ENCODE results near the gene PCDHGB1.
"Not testable (repeated sequence)": the region's sequence is repeated elsewhere in the genome, so short reads cannot be mapped to it uniquely, and the experiment has no call there.

PCDHGB1 gene

GRCh38 chr5:141371572-141372475 is 21.9 kb downstream of the PCDHGB1 start:
- peaks cover 36% of the 10 kb centered on the region for H3K9me3 ChIP-seq (ENCODE audit: insufficient read depth, low read depth, low read length)
- H3K79me1 ChIP-seq (ENCODE audit: low read length) = no peaks in the 10 kb centered on the region
- H3K27me3 ChIP-seq (ENCODE audit: insufficient read depth, low read length) = no peaks in the 10 kb centered on the region
- no peak overlapping the region for H2BK5ac ChIP-seq (ENCODE audit: low read depth, low read length, poor library complexity)
- H3K18ac ChIP-seq (ENCODE audit: low read length) = no peak overlapping the region
- H3K4me1 ChIP-seq (ENCODE audit: control insufficient read depth in 1 of 2, insufficient read depth in 2 of 2, low read length in 2 of 2) = no peaks in the 10 kb centered on the region
- no peak overlapping the region for H4K8ac ChIP-seq (ENCODE audit: low read depth, low read length)
- peak overlapping the region; percentile 13 for H3K4me3 ChIP-seq (ENCODE audit: low read depth, low read length)
- H2BK120ac ChIP-seq (ENCODE audit: insufficient read depth, low read length, poor library complexity) = no peak overlapping the region
- H3K23ac ChIP-seq (ENCODE audit: low read length) = no peak overlapping the region
- H3K14ac ChIP-seq (ENCODE audit: low read length) = no peak overlapping the region
- H3K4ac ChIP-seq (ENCODE audit: low read depth, low read length) = no peak overlapping the region
- H2AFZ ChIP-seq (ENCODE audit: insufficient read depth, low read length, poor library complexity) = no peak overlapping the region
- H3K27ac ChIP-seq (ENCODE audit: low read depth, low read length) = no peak overlapping the region
- H3K9ac ChIP-seq (ENCODE audit: low read length) = no peak overlapping the region
- no peak overlapping the region for H4K12ac ChIP-seq (ENCODE audit: low read depth, low read length)
- H4K91ac ChIP-seq (ENCODE audit: low read depth, low read length) = no peak overlapping the region
- no CpG with 5 or more reads among the region's 69 CpGs for WGBS (ENCODE audit: extremely low coverage, insufficient coverage, insufficient read length)
- peaks cover 2 to 3% of the 10 kb centered on the region in 2 experiments for H3K36me3 ChIP-seq (ENCODE audit: control insufficient read depth in 1 of 2, insufficient read depth in 2 of 2, low read length in 2 of 2)
- no peak overlapping the region for H2BK12ac ChIP-seq (ENCODE audit: low read length)
- DNase-seq = no peak
- H3K4me2 ChIP-seq (ENCODE audit: low read length) = no peak overlapping the region
- H2AK5ac ChIP-seq (ENCODE audit: low read length) = no peak overlapping the region
- no peaks in the 10 kb centered on the region for H3K79me2 ChIP-seq (ENCODE audit: control insufficient read depth, insufficient read depth, low read length, poor library complexity)

DNA sequence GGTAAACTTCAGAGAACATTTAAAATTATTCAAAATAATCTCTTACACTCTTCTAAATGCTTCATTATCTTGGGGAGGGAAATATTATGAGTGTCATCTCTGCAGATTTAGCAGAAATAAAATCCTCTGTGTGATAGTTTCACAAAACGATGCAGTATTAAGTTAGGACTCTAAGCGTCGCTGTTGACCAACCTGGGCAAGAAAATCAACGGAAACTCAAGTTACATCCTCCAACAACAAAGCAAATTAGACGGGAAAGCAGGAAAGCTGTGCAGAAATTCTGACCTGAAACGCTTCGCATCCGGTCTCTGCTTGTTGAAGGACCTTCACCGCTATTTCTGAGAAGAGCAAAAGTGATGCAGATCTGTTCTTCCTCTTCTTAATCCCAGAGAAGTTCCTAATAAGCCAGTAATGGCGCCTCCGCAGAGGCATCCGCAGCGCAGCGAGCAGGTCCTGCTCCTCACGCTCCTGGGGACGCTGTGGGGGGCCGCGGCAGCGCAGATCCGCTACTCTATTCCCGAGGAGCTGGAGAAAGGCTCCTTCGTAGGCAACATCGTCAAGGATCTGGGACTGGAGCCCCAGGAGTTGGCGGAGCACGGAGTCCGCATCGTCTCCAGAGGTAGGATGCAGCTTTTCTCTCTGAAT is 23.9 kb downstream of the PCDHGB1 start, which contains the start of gene PCDHGA6:
Gene PCDHGA6, plus strand, starts transcription at position 219 of the 645 bp plus-strand sequence. Its CDS starts 193 bp downstream, at position 412.
- DNase-seq = peak in 1 of 2 donors; percentile 29
- Histone ChIP-seq H3K4me1 (ENCODE audit: control insufficient read depth in 1 of 2, insufficient read depth in 2 of 2, low read length in 2 of 2) (no peaks in the 10 kb centered on the region), H4K8ac (ENCODE audit: low read depth, low read length) (no peak within 1 kb of the TSS), H3K4me2 (ENCODE audit: low read length) (no peak within 1 kb of the TSS), H3K18ac (ENCODE audit: low read length) (no peak within 1 kb of the TSS), H3K9ac (ENCODE audit: low read length) (no peak within 1 kb of the TSS), H3K14ac (ENCODE audit: low read length) (no peak within 1 kb of the TSS), H3K79me1 (ENCODE audit: low read length) (no peaks in the 10 kb centered on the region), H2BK120ac (ENCODE audit: insufficient read depth, low read length, poor library complexity) (no peak within 1 kb of the TSS), H3K4ac (ENCODE audit: low read depth, low read length) (no peak within 1 kb of the TSS), H2AFZ (ENCODE audit: insufficient read depth, low read length, poor library complexity) (no peak within 1 kb of the TSS), H3K27me3 (ENCODE audit: insufficient read depth, low read length) (no peaks in the 10 kb centered on the region), H2BK5ac (ENCODE audit: low read depth, low read length, poor library complexity) (no peak within 1 kb of the TSS), H3K9me3 (ENCODE audit: insufficient read depth, low read depth, low read length) (peaks cover 36% of the 10 kb centered on the region), H3K27ac (ENCODE audit: low read depth, low read length) (no peak within 1 kb of the TSS), H3K4me3 (ENCODE audit: low read depth, low read length) (peak within 1 kb of the TSS; percentile 3), H2AK5ac (ENCODE audit: low read length) (no peak within 1 kb of the TSS), H2BK12ac (ENCODE audit: low read length) (no peak within 1 kb of the TSS), H4K12ac (ENCODE audit: low read depth, low read length) (no peak within 1 kb of the TSS), H3K23ac (ENCODE audit: low read length) (no peak within 1 kb of the TSS), H3K36me3 (ENCODE audit: control insufficient read depth in 1 of 2, insufficient read depth in 2 of 2, low read length in 2 of 2) (peaks cover 2 to 3% of the 10 kb centered on the region in 2 experiments), H3K79me2 (ENCODE audit: control insufficient read depth, insufficient read depth, low read length, poor library complexity) (no peaks in the 10 kb centered on the region), H4K91ac (ENCODE audit: low read depth, low read length) (no peak within 1 kb of the TSS)
- WGBS (ENCODE audit: extremely low coverage, insufficient coverage, insufficient read length) = no CpG with 5 or more reads among the region's 27 CpGs

- Histone ChIP-seq H3K79me1 (ENCODE audit: low read length) (no peaks in the 10 kb centered on the region), H3K4me3 (ENCODE audit: low read depth, low read length) (no peak overlapping the region), H3K23ac (ENCODE audit: low read length) (no peak overlapping the region), H3K18ac (ENCODE audit: low read length) (no peak overlapping the region), H2AFZ (ENCODE audit: insufficient read depth, low read length, poor library complexity) (no peak overlapping the region), H4K91ac (ENCODE audit: low read depth, low read length) (no peak overlapping the region), H2BK5ac (ENCODE audit: low read depth, low read length, poor library complexity) (no peak overlapping the region), H3K4me1 (ENCODE audit: control insufficient read depth in 1 of 2, insufficient read depth in 2 of 2, low read length in 2 of 2) (no peaks in the 10 kb centered on the region), H3K27me3 (ENCODE audit: insufficient read depth, low read length) (no peaks in the 10 kb centered on the region), H3K4me2 (ENCODE audit: low read length) (no peak overlapping the region), H2BK120ac (ENCODE audit: insufficient read depth, low read length, poor library complexity) (no peak overlapping the region), H3K27ac (ENCODE audit: low read depth, low read length) (no peak overlapping the region), H3K79me2 (ENCODE audit: control insufficient read depth, insufficient read depth, low read length, poor library complexity) (no peaks in the 10 kb centered on the region), H3K9me3 (ENCODE audit: insufficient read depth, low read depth, low read length) (peaks cover 36% of the 10 kb centered on the region), H3K4ac (ENCODE audit: low read depth, low read length) (no peak overlapping the region), H3K9ac (ENCODE audit: low read length) (no peak overlapping the region), H2BK12ac (ENCODE audit: low read length) (no peak overlapping the region), H4K12ac (ENCODE audit: low read depth, low read length) (no peak overlapping the region), H3K36me3 (ENCODE audit: control insufficient read depth in 1 of 2, insufficient read depth in 2 of 2, low read length in 2 of 2) (peaks cover 2 to 3% of the 10 kb centered on the region in 2 experiments), H3K14ac (ENCODE audit: low read length) (no peak overlapping the region), H4K8ac (ENCODE audit: low read depth, low read length) (no peak overlapping the region), H2AK5ac (ENCODE audit: low read length) (no peak overlapping the region)
- no peak for DNase-seq
- WGBS (ENCODE audit: extremely low coverage, insufficient coverage, insufficient read length) = no CpG with 5 or more reads among the region's 14 CpGs
These were observed 24.7 kb downstream of the PCDHGB1 start for GRCh38 chr5:141374627-141375026.

DNA sequence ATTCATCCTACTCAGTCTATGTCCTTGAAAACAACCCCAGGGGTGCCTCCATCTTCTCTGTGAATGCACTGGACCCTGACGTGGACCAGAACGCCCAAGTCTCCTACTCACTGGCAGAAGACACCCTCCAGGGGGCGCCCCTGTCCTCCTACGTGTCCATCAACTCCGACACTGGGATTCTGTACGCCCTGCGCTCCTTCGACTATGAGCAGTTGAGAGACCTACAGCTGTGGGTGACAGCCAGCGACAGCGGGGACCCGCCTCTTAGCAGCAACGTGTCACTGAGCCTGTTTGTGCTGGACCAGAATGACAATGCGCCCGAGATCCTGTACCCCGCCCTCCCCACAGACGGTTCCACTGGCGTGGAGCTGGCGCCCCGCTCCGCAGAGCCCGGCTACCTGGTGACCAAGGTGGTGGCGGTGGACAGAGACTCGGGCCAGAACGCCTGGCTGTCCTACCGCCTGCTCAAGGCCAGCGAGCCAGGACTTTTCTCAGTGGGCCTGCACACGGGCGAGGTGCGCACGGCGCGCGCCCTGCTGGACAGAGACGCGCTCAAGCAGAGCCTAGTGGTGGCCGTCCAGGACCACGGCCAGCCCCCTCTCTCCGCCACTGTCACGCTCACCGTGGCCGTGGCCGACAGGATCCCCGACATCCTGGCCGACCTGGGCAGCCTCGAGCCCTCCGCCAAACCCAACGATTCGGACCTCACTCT is 25.7 kb downstream of the PCDHGB1 start:
- H3K79me1 ChIP-seq (ENCODE audit: low read length); H4K12ac ChIP-seq (ENCODE audit: low read depth, low read length); H3K4me1 ChIP-seq (ENCODE audit: control insufficient read depth in 1 of 2, insufficient read depth in 2 of 2, low read length in 2 of 2); H3K36me3 ChIP-seq (ENCODE audit: control insufficient read depth in 1 of 2, insufficient read depth in 2 of 2, low read length in 2 of 2); H4K91ac ChIP-seq (ENCODE audit: low read depth, low read length); H3K4ac ChIP-seq (ENCODE audit: low read depth, low read length); DNase-seq; H3K4me2 ChIP-seq (ENCODE audit: low read length); H3K14ac ChIP-seq (ENCODE audit: low read length); H3K27ac ChIP-seq (ENCODE audit: low read depth, low read length); H3K18ac ChIP-seq (ENCODE audit: low read length); H2BK5ac ChIP-seq (ENCODE audit: low read depth, low read length, poor library complexity); H2BK120ac ChIP-seq (ENCODE audit: insufficient read depth, low read length, poor library complexity); H2BK12ac ChIP-seq (ENCODE audit: low read length); H3K27me3 ChIP-seq (ENCODE audit: insufficient read depth, low read length); H4K8ac ChIP-seq (ENCODE audit: low read depth, low read length); H3K23ac ChIP-seq (ENCODE audit: low read length); H2AK5ac ChIP-seq (ENCODE audit: low read length); H3K4me3 ChIP-seq (ENCODE audit: low read depth, low read length); H3K79me2 ChIP-seq (ENCODE audit: control insufficient read depth, insufficient read depth, low read length, poor library complexity); H3K9ac ChIP-seq (ENCODE audit: low read length); H2AFZ ChIP-seq (ENCODE audit: insufficient read depth, low read length, poor library complexity): not testable (repeated sequence)
- WGBS (ENCODE audit: extremely low coverage, insufficient coverage, insufficient read length) = no CpG with 5 or more reads among the region's 48 CpGs
- peaks cover 36% of the 10 kb centered on the region for H3K9me3 ChIP-seq (ENCODE audit: insufficient read depth, low read depth, low read length)
